Activated CD8-positive, alpha-beta memory T cell treated with anti-CD3 and anti-CD28 coated beads for 4 hours (primary cell): ENCODE data around the gene BGLAP.

ENCODE experiments used
- DNase-seq, 2 donors: peaks; one replicate each; pipeline ENCODE4 v3.0.0-alpha.2; 2020; ENCODE audit warnings: low read depth in 2 of 2

The BGLAP gene

DNA sequence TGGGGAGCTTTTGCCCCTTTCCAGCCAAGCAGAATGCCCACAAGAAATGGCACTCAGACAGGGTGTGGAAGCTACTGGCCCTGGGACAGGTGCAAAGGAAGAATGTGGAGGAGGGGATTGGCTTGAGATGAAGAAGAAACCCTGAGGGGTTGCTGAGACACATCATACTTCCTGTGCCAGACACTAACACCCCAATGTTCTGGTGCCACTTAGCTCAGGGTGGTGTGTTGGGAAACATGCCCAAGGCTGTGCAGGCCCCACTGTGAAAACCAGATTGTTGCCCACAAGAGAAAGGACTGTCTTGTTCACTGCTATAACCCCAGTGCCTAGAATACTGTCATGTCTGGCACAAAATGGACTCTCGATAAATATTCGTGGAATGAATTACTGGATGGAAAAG lies 15.7 kb downstream of the BGLAP start:
- DNase-seq, result no peak

GRCh38 chr1:156258859-156259258 lies 16.9 kb downstream of the BGLAP start:
- no peak for DNase-seq

- DNase-seq, result no peak
Measured at GRCh38 chr1:156259805-156260204, 17.8 kb downstream of the BGLAP start.

DNA sequence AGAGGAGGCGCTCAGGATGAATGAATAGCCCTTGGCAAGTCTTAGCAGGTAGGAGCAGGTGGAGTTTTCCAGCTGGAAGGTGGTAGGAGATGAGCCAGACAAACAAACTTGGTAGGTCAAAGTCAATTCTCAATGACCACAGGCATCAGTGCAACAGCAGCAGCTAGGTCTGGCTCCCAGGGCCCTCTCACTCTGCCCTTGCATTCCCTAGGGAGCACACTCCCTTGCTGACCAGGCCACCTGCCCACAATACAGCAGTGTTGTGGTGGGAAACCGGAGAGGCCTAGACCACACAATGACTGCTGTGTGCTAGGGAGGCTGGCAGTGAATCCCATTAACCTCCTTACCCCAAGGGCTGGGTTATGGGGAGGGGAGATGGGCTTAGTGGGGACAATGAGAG lies 18.9 kb downstream of the BGLAP start:
- DNase-seq, result no peak

DNA sequence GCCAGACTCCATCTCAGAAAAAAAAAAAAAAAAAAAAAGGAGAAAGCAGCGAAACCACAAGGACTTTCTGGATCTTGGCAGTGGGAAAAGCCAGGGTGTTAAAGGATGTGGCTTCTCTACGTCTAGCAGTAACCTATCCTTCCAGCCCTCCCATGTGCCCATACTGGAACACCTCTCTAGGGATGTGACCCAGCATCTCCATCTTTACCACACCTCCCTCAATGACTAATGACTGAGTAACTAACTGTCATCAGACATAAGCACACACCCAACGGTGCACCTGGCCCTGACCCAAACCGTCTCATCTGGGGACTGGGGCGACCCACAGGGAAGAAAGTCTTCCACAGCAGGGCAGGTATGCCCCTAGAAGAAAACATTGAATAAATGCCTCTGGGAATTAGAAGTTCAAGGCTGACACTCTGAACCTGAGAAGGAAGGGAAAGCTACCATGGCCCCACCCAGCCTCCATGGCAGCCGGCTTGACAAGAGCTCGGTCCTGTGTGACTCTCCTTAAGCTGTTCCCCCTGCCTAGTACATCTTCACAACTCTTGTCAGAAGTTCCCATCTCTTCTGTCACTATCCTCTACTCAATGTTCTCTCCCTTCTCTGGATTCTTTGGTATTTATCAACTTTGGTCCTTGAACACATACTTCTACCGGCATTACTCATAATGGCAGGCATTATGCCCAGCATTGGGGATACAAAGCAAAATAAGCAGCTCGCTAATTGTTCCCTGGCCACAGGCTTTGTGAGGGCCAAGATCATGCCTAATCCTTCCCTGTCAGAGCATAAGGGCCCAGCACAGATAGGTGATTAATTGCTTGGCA lies 20.7 kb downstream of the BGLAP start:
- DNase-seq, result no peak

- no peak for DNase-seq
Measured at GRCh38 chr1:156263288-156263655, 21.3 kb downstream of the BGLAP start.

GRCh38 chr1:156266051-156266450 lies 24.1 kb downstream of the BGLAP start:
- DNase-seq, result no peak

DNA sequence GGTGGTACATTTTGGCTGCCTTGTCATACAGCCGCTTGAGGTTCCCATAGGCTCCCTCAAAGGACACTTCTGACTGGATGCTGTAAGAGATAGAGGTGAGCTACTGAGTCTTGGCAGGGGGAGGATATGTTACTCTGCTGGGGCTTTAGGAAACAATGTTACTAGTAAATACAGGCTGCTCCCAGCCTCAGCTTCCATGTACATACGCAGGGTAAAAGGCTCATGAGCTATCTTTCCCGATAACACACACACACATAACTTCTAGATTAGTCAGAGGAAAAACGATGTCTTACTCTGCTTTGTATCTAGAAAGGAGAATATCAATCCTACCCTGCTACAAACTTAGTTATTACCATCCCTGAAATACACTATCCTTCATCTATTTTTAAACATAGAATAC lies 26.4 kb downstream of the BGLAP start:
- no peak for DNase-seq

GRCh38 chr1:156270314-156270713 lies 28.3 kb downstream of the BGLAP start:
- no peak for DNase-seq

DNA sequence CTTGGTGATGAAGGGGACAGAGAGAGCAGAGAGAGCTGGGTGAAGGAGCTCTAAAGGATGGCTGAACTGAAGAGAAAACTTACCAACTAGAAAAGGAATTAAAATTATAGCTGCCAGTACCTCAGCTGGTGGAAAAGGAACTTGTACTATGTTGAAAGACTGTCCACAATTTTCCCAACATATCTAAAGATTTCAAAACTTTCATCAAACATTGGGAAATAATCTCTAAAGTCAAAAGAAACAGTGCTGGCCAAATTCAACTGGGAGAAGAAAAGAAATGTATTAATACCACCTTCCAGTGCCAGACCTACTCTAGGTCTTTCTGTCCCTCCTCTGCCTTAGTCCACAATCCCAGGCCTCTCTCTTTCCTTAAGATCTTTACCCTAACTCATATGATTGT lies 34.5 kb downstream of the BGLAP start:
- no peak for DNase-seq

GRCh38 chr1:156276966-156277381 lies 35.0 kb downstream of the BGLAP start:
- no peak for DNase-seq

DNA sequence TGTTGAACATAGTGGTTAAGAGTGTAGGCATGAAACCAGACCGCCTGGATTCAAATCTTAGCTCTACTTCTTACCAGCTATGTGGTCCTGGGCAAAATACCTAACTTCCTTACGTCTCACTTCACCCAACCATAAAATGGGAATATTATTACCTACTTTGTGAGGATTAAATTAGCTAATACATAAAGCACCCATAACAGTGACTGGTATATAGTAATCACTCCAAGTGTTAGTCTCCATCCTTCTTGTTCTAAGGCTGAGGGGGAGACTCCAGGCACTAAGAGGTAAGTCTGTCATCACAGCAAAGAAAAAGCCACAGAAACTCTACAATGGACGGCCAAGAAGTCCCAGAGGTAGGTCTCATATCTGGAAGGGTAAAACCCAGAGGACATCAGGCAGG lies 37.9 kb downstream of the BGLAP start:
- no peak for DNase-seq

GRCh38 chr1:156281281-156281680 lies 39.3 kb downstream of the BGLAP start:
- peak; percentile 25 to 27 for DNase-seq

DNA sequence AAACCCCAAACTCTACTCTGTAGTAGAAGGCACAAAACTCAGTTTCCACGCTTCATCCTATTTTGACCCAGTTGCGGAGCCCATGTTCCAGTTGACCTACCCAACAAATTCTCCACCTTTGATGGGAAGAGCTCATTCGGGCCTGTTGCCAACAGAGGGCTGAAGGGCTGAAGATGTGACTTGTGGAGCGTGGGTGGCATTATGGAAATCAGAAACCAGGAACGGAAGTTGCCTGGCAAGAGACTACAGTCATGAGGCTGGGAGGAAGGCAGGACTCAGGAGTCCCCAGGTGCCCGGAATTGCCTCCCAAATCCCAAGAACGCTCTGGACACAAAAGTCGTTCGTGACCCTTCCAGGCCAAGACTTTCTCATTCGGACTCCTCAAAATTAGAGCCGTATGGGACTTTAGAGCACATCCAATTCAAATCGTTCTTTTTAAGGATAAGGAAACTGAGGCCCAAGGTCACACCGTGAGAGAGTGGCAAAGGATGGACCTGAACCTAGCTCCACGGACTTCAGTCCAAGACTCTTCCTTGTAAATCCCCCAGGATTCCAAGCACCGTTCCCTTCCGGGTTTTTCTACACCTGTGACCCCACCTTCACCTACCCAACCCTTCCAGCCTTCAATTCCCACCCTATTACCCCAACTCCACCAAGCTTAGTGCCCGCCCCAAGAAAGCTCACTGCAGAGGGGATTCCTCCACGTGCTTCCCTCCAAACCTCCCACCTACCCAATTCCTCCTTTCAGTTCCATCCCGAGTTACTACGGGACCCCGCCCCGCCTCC lies 39.9 kb downstream of the BGLAP start:
- DNase-seq, result no peak

- peak; percentile 83 to 91 for DNase-seq
Measured at GRCh38 chr1:156282479-156283222, 40.7 kb downstream of the BGLAP start, which contains the start of gene SMG5. SMG5 (minus strand) TSS chr1:156282825; CDS start chr1:156282680, 145 bp downstream.

- no peak for DNase-seq
Measured at GRCh38 chr1:156283521-156283920, 41.5 kb downstream of the BGLAP start.

DNA sequence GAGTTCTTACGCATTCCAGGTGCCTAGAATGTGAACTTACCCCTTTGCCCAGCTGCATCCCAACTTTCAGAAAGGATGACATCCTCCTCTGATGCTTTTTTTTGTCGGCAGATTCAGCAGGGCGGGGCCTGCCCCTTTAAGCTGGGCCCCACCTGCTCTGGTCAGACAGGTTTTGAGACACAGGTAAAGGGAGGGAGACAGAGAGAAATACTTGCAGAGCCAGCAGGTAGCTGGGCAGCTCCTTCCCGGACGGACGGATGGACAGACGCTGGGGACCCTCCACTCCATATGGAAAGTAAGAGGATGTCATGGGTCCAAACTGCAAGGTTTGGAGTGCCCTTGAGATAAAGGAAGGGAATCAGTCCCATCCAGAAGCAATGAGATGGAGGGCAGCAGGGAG lies 42.1 kb downstream of the BGLAP start, which contains the start of gene TMEM79:
Gene TMEM79 (plus strand): TSS at position 214 of the 400 bp plus-strand sequence. CDS start 902 bp downstream, outside the sequence.
- no peak for DNase-seq

- no peak for DNase-seq
Measured at GRCh38 chr1:156284757-156285156, 42.8 kb downstream of the BGLAP start.

GRCh38 chr1:156285437-156285836 lies 43.5 kb downstream of the BGLAP start:
- no peak for DNase-seq

DNA sequence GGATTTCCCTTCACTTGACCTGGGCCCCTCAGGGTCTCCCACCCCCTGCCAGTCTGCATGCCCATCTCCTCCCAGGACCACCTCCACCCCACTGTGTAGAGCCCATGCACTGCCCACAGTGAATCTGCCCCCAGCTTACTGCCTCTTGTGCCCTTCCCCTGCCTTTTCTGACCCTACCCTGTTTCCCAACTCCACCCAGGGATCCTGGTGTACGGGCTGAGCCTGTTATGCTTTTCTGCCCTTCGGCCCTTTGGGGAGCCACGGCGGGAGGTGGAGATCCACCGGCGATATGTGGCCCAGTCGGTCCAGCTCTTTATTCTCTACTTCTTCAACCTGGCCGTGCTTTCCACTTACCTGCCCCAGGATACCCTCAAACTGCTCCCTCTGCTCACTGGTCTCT lies 44.1 kb downstream of the BGLAP start:
- DNase-seq, result no peak

- no peak for DNase-seq
Measured at GRCh38 chr1:156289857-156290256, 47.9 kb downstream of the BGLAP start.
